Activated CD4-positive, alpha-beta T cell treated with anti-CD3 and anti-CD28 coated beads for 1 hour (primary cell): ENCODE results near the gene APBB2.

ENCODE experiments used
- DNase-seq: peaks from one replicate; pipeline ENCODE4 v3.0.0-alpha.2; 2020

The APBB2 gene

GRCh38 chr4:40881096-40881495 lies 333.2 kb downstream of the APBB2 start:
- no peak for DNase-seq

- no peak for DNase-seq
Measured at GRCh38 chr4:40878548-40879055, 335.7 kb downstream of the APBB2 start.

- no peak for DNase-seq
Measured at GRCh38 chr4:40877081-40877480, 337.3 kb downstream of the APBB2 start.

GRCh38 chr4:40875507-40876150 lies 338.7 kb downstream of the APBB2 start:
- no peak for DNase-seq

- no peak for DNase-seq
Measured at GRCh38 chr4:40874901-40875300, 339.4 kb downstream of the APBB2 start.

GRCh38 chr4:40874331-40874730 lies 340.0 kb downstream of the APBB2 start:
- no peak for DNase-seq

- no peak for DNase-seq
Measured at GRCh38 chr4:40871695-40872250, 342.6 kb downstream of the APBB2 start.

GRCh38 chr4:40870150-40870549 lies 344.2 kb downstream of the APBB2 start:
- DNase-seq, result no peak

GRCh38 chr4:40865696-40866095 lies 348.6 kb downstream of the APBB2 start:
- DNase-seq, result no peak

GRCh38 chr4:40864531-40864930 lies 349.8 kb downstream of the APBB2 start:
- no peak for DNase-seq

- DNase-seq, result no peak
Measured at GRCh38 chr4:40858962-40859361, 355.4 kb downstream of the APBB2 start.

GRCh38 chr4:40857956-40858355 lies 356.4 kb downstream of the APBB2 start:
- DNase-seq, result no peak

GRCh38 chr4:40856840-40857362 lies 357.4 kb downstream of the APBB2 start:
- DNase-seq, result peak; percentile 23

- no peak for DNase-seq
Measured at GRCh38 chr4:40856277-40856839, 358.0 kb downstream of the APBB2 start.

- no peak for DNase-seq
Measured at GRCh38 chr4:40850496-40850895, 363.8 kb downstream of the APBB2 start.

GRCh38 chr4:40848940-40849339 lies 365.4 kb downstream of the APBB2 start:
- DNase-seq, result no peak

GRCh38 chr4:40848251-40848650 lies 366.1 kb downstream of the APBB2 start:
- DNase-seq, result no peak

GRCh38 chr4:40846532-40846931 lies 367.8 kb downstream of the APBB2 start:
- no peak for DNase-seq

GRCh38 chr4:40845154-40845835 lies 369.0 kb downstream of the APBB2 start:
- no peak for DNase-seq

GRCh38 chr4:40844261-40844660 lies 370.1 kb downstream of the APBB2 start:
- DNase-seq, result no peak

GRCh38 chr4:40843696-40844095 lies 370.6 kb downstream of the APBB2 start:
- no peak for DNase-seq

GRCh38 chr4:40842725-40843423 lies 371.5 kb downstream of the APBB2 start:
- DNase-seq, result no peak

GRCh38 chr4:40842318-40842717 lies 372.0 kb downstream of the APBB2 start:
- DNase-seq, result no peak
